DND-41 (cell line): ENCODE data around the gene MBD3.

Source experiments
- CTCF ChIP-seq: IDR thresholded peaks from 2 replicates; pipeline ENCODE4 v1.5.1; 2012; ENCODE audit warnings: borderline replicate concordance, low read length, moderate library complexity, mild to moderate bottlenecking; ENCODE audit not compliant: poor library complexity, severe bottlenecking; ENCODE audit errors: extremely low read depth
- EZH2 ChIP-seq: IDR thresholded peaks from 3 replicates; pipeline ENCODE4 v1.6.1; 2012; ENCODE audit warnings: borderline replicate concordance, low read depth, mild to moderate bottlenecking, moderate library complexity, low read length, inconsistent platforms; ENCODE audit not compliant: severe bottlenecking

- TF ChIP-seq EZH2, result no peak
- TF ChIP-seq CTCF, result no peak
These were observed 67.3 kb downstream of the MBD3 start for GRCh38 chr19:1525343-1525742.
